Pancreas (tissue), 10 donors: ENCODE data around the gene CNBD2. TPM values are rescaled to one million over a fixed set of nuclear protein-coding genes. Genes with fewer than 3 reads are reported as not detected.
"Not testable (repeated sequence)": the region's sequence is repeated elsewhere in the genome, so short reads cannot be mapped to it uniquely, and the experiment has no call there.

Experiments
- ATAC-seq, 4 donors: fragments of 200-7000 bp; cut with Tn5 transposase; one replicate each; pipeline versions ENCODE4 v1.8.0 to v1.9.1; 2020; ENCODE audit warnings: mild to moderate bottlenecking in 4 of 4, moderate library complexity in 4 of 4
- DNase-seq, 6 donors: peaks; one replicate each; pipeline ENCODE4 v3.0.0-alpha.2; 2020
- FAIRE-seq: peaks from 2 replicates; lab custom pipeline; 2012; peaks lifted over from hg19 to GRCh38; lab: Jason Lieb, UNC
- H3K27ac ChIP-seq, 4 donors: fragments of 200-600 bp; sonication (generic); 1 replicate in 3 of 4; 2 replicates in 1 of 4; pipeline versions ENCODE4 v1.5.0 to v1.8.0; 2020
- H3K27me3 ChIP-seq, 4 donors: fragments of 200-600 bp; one replicate each; pipeline ENCODE4 v1.8.0; 2021
- H3K36me3 ChIP-seq, 3 donors: fragments of 200-600 bp; sonication (generic) in 1 of 3; one replicate each; pipeline versions ENCODE4 v1.5.0 to v1.8.0; 2020 to 2021
- H3K4me1 ChIP-seq, 3 donors: fragments of 200-600 bp; one replicate each; pipeline ENCODE4 v1.8.0; 2021
- H3K4me3 ChIP-seq, 4 donors: fragments of 200-600 bp; sonication (generic) in 2 of 4; one replicate each; pipeline versions ENCODE4 v1.5.0 to v1.8.0; 2020 to 2021
- H3K9me3 ChIP-seq, 4 donors: fragments of 200-600 bp; one replicate each; pipeline ENCODE4 v1.8.0; 2021
- CTCF ChIP-seq, 4 donors: fragments of 200-600 bp; sonication (generic) in 3 of 4; IDR thresholded peaks; one replicate each; pipeline versions ENCODE4 v1.5.0 to v1.8.0; 2021; ENCODE audit warnings: antibody characterized with exemption in 4 of 4
- WGBS, 2 donors: extraction: QIAGEN DNeasy Blood & Tissue Kit; methylation state at CpG; one replicate each; pipeline ENCODE4 v1.1.7; 2013; 5-methylcytosine and 5-hydroxymethylcytosine counted together
- intact Hi-C, 3 donors: fragments of 100-400 bp; cut with DNase I; formaldehyde crosslinking; loops; one replicate each; pipeline versions ENCODE4 v1.11.1 to v1.14.2; 2022
- polyA plus RNA-seq, 2 donors: library from polyadenylated mRNA; stranded (reverse); fragments of 200-250 nt; gene quantifications; one replicate each; pipeline ENCODE4 v1.2.3, GENCODE V29; 2013
- total RNA-seq, 6 donors: library from RNA; stranded (reverse); fragmentation: NEBNext Ultra II Directional in 4 of 6; extraction: Animal tissue kit (Norgen Biotek cat#: 25700) in 4 of 6; gene quantifications; one replicate each; pipeline versions ENCODE4 v1.2.1 to v1.2.4, GENCODE V29; 2021 to 2023
- donor health status: healthy with polysubstance abuse.
- donor health status: DM: no; HTN: no; CAD: no; lungs with moderate emphysema.
- donor health status: DM: no; HTN: no; CAD: no.
- donor health status: control.
- donor health status: control.
- donor health status: Bipolar disorder and iron deficiency.
- donor health status: DM: yes; HTN: yes; CAD: no.
- donor health status: DM: no; HTN: no; CAD: no.
- donor health status: DM: no; HTN: no; CAD: no.
- donor health status: DM: yes; HTN: yes; CAD: no.

CNBD2 gene
- total and polyA plus RNA-seq, 8 donors = 2.2 to 23.8 (median 3.2) TPM

- ATAC-seq (no peak), FAIRE-seq (no peak), DNase-seq (no peak)
- Histone ChIP-seq H3K4me3 (no peak overlapping the region), H3K36me3 (no peaks in the 10 kb centered on the region), H3K27me3 (no peaks in the 10 kb centered on the region), H3K4me1 (peaks cover 9 to 19% (median 9%) of the 10 kb centered on the region in 3 donors), H3K27ac (no peak overlapping the region), H3K9me3 (no peaks in the 10 kb centered on the region)
- TF ChIP-seq CTCF (IDR thresholded peaks at IDR 0.05) = no peak
- intact Hi-C loops = no loop called here
Measured at GRCh38 chr20:35956616-35957015, 11.8 kb upstream of the CNBD2 start.

- H3K27ac ChIP-seq, H3K4me3 ChIP-seq, H3K4me1 ChIP-seq, ATAC-seq, H3K9me3 ChIP-seq, intact Hi-C loops, H3K27me3 ChIP-seq, FAIRE-seq, H3K36me3 ChIP-seq, DNase-seq: not testable (repeated sequence)
- WGBS, 2 donors = 72 to 73% methylated on average over 6 of the region's 6 CpGs
Measured at GRCh38 chr20:35959291-35959690, 9.1 kb upstream of the CNBD2 start.

- Histone ChIP-seq H3K9me3 (no peaks in the 10 kb centered on the region), H3K36me3 (no peaks in the 10 kb centered on the region), H3K4me3 (no peak overlapping the region), H3K27me3 (no peaks in the 10 kb centered on the region), H3K4me1 (no peaks in the 10 kb centered on the region), H3K27ac (no peak overlapping the region)
- WGBS, 2 donors = 87 to 91% methylated on average over 4 of the region's 4 CpGs
- intact Hi-C loops = no loop called here
- no peak for DNase-seq
- TF ChIP-seq CTCF (IDR thresholded peaks at IDR 0.05) = no peak
- FAIRE-seq = no peak
- ATAC-seq = no peak
Measured at GRCh38 chr20:35963878-35964277, 4.5 kb upstream of the CNBD2 start.

GRCh38 chr20:35968930-35969329 is 540 bp downstream of the CNBD2 start:
- Histone ChIP-seq H3K4me1 (no peaks in the 10 kb centered on the region), H3K27ac (no peak overlapping the region), H3K36me3 (no peaks in the 10 kb centered on the region), H3K9me3 (no peaks in the 10 kb centered on the region), H3K4me3 (no peak overlapping the region), H3K27me3 (no peaks in the 10 kb centered on the region)
- FAIRE-seq (no peak), DNase-seq (no peak), ATAC-seq (no peak)
- WGBS, 2 donors = 47 to 57% methylated on average over 1 of the region's 1 CpG
- no peak for TF ChIP-seq CTCF (IDR thresholded peaks at IDR 0.05)
- intact Hi-C loops = no loop called here

GRCh38 chr20:35971981-35972380 is 3.6 kb downstream of the CNBD2 start:
- intact Hi-C loops = no loop called here
- TF ChIP-seq CTCF (IDR thresholded peaks at IDR 0.05) = no peak
- H3K36me3 ChIP-seq = no peaks in the 10 kb centered on the region
- H3K4me1 ChIP-seq = no peaks in the 10 kb centered on the region
- H3K27me3 ChIP-seq = no peaks in the 10 kb centered on the region
- H3K27ac ChIP-seq = no peak overlapping the region
- FAIRE-seq (no peak), DNase-seq (no peak), ATAC-seq (no peak)
- H3K4me3 ChIP-seq = no peak overlapping the region
- no peaks in the 10 kb centered on the region for H3K9me3 ChIP-seq
- WGBS, 2 donors = 93 to 95% methylated on average over 2 of the region's 2 CpGs

- TF ChIP-seq CTCF (IDR thresholded peaks at IDR 0.05) = no peak
- no peaks in the 10 kb centered on the region for H3K27me3 ChIP-seq
- ATAC-seq = peak in 2 of 4 donors; percentile 81
- H3K36me3 ChIP-seq = no peaks in the 10 kb centered on the region
- 83 to 84% methylated on average over 4 of the region's 4 CpGs for WGBS, 2 donors
- H3K4me3 ChIP-seq = no peak overlapping the region
- no peak overlapping the region for H3K27ac ChIP-seq
- no peaks in the 10 kb centered on the region for H3K9me3 ChIP-seq
- no peaks in the 10 kb centered on the region for H3K4me1 ChIP-seq
- no peak for FAIRE-seq
- intact Hi-C loops = no loop called here
- DNase-seq = no peak
Measured at GRCh38 chr20:35972462-35972861, 4.1 kb downstream of the CNBD2 start.
